GM10266 (cell line): ENCODE data around the gene ETV3.
"Not testable (repeated sequence)": the region's sequence is repeated elsewhere in the genome, so short reads cannot be mapped to it uniquely, and the experiment has no call there.

Experiments used
- DNase-seq: peaks from one replicate; pipeline ENCODE4 v3.0.0; 2012; ENCODE audit errors: extremely low spot score
- TF ChIP-seq, protein P1 (sequence below): IDR thresholded peaks from 2 replicates; pipeline ENCODE4 v1.5.1; 2012; ENCODE audit warnings: mild to moderate bottlenecking, low read depth; ENCODE audit not compliant: control insufficient read depth, insufficient read depth; ENCODE audit errors: missing control alignments

Gene ETV3

DNA sequence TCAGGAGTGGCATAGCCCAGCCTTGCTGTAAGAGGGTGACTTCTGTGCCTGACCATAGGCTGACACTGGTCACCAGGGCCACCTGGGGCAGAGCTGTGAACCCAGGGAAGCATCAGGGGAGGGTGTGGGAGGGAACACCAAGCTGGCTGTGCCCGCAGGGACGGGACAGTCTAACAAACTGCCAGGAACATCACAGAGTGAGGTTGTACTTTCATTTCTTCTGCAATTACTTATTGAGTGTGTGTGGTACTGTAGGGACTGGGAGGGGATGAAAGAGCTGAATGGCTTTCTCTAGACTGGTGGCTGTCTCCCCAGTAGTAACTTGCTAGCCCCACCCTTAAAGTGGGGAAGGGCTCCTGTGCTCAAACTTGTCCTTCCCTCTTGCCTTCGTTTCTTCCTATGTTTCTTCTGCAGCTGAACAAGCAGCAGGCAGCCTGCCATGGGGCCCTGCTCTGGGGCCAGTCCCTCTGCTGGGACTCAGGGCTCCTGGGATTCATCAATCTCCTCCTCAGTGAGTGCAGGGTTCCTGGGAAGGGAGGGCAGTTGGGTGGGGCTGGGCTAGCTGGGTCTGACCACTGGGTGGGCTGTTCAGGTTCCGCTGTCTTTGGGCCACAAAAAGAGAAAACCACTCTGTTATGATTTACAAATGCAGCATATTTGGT is 39.7 kb upstream of the ETV3 start:
- no peak for DNase-seq
- TF ChIP-seq, protein P1, sequence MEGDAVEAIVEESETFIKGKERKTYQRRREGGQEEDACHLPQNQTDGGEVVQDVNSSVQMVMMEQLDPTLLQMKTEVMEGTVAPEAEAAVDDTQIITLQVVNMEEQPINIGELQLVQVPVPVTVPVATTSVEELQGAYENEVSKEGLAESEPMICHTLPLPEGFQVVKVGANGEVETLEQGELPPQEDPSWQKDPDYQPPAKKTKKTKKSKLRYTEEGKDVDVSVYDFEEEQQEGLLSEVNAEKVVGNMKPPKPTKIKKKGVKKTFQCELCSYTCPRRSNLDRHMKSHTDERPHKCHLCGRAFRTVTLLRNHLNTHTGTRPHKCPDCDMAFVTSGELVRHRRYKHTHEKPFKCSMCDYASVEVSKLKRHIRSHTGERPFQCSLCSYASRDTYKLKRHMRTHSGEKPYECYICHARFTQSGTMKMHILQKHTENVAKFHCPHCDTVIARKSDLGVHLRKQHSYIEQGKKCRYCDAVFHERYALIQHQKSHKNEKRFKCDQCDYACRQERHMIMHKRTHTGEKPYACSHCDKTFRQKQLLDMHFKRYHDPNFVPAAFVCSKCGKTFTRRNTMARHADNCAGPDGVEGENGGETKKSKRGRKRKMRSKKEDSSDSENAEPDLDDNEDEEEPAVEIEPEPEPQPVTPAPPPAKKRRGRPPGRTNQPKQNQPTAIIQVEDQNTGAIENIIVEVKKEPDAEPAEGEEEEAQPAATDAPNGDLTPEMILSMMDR: no peak

DNA sequence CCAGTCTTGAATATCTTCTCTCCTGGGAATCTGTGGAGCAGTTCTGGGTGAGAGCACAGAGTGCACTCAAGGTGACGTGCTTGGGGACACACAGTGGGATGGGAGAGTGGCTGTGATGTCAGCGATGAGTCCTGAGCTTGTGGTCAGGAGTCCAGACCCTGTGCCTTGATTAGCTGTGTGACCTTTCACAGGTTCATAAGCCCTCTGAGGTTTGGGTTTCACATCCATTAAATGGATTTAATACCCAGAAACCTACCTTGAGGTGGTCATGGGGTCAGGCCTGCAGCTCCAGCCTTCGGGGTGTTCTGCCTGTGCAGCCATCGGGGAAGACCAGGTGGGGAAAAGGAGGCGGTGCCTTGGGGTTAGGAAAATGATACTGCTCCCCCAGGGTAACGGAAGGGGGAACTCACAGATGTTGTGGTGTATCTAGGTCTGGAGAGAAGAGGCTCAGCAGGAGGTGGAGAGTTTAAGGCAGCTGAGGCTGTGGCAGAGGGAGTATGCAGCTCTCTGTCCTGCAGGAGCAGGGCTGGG is 38.5 kb upstream of the ETV3 start:
- TF ChIP-seq, protein P1: no peak
- no peak for DNase-seq

DNA sequence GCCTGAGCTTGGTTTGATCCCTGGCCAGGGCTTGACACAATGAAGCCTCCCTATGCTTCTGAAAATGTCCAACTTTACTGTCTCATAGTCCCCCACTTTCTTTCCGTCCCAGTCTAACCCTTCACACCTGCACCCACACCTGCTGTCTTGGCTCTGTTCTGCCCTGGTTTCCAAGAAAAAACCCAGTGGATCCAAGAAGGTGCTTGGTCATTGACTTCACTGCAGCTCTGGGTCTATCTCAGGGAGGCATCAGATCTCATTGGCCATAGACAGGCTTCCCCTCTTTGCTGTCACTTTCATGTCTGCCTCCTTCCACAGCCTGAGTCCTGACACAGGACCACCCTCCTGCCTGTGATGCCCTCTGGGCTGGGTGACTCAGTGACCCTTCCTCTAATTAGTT is 37.8 kb upstream of the ETV3 start:
- no peak for DNase-seq
- TF ChIP-seq, protein P1: no peak

DNA sequence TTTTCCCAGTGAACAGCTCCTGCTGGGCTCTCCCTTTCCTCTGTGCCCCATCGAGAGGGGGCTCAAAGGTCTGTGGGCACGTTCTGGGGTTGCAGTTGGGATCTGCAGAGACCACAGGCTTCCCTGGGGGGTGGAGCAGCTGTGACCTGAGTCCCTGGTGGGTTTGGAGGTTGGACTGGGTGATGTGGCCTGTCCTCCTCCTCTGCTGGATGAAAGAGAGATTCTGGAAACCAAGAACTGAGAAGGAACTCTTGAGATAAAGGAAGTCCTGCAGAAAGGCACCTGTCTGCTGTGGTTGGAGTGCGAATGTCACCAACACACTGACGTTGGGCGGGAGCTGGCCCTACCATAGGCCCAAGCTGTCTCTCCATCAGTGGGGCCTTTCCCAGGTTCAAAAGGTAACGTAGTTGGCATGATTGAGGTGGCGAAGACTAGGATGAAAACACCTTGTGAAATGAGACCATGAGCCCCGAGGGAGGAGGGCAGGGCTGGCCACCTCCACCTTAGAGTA is 35.8 kb upstream of the ETV3 start:
- TF ChIP-seq, protein P1: no peak
- no peak for DNase-seq

DNA sequence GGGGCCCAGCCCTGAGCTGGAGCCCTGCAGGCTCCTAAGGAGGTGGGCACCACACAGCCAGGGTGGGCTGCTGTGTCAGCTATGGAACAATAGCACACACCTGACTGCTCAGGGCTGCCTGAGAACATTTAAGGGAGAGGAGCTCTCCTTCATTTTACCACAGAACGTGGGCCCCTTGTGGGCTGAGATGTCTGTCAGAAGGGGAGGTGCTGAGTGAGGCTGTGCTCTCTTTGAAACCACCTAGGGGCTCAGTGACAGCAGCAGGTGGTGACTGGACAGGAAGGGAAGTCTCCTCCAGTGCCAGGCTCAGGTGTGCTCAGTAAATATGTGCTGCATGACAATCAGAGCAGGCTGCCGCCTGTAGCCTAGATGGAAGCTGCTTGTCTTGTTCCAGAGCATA is 35.0 kb upstream of the ETV3 start:
- DNase-seq: not testable (repeated sequence)

DNA sequence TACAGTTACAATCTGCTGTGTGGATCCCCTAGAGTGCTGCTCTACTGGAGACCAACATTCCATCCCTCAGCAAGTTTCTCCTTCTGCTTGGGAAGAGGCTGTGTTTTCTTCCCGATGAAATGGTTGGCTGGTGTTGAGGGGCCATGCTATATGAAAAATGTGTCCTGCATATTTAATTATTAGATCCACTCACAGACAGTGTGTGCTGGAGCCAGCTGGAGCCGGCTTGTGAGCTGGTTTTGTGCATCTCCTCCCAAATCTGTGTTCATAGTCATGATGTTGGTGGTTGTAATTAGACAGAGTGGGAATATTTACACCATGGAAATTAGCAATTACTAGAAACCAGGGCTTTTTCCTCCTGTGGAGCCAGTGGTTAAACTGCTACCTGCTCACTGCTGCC is 34.4 kb upstream of the ETV3 start:
- DNase-seq: not testable (repeated sequence)

DNA sequence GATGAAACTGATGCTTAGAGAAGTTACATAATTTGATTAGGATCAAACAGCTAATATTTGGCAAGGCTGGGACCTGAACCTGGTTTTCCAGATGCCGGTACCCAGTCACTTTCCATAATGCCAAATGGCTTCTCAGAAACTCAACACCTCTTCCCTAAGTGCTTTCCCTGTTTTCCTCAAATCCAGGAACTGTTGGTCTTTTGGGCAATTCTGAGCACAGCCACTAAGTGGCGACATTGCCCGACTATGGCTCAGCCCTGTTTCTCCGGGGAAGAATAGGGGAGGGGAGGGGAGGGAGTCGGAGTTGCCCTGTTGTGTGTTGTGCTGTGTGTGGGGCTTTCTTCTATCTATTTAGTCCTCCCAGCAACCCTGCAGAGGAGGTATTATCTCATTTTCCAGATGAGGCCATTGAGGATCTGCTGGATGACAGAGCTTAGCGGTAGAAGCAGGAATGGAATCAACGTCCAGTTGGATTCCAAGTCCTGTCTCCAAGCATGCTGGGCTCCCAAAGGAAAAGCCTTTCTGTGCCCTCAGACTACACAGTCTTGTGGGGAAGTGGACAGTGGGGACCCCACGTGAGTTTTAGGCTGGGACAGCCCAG is 33.8 kb upstream of the ETV3 start:
- not testable (repeated sequence) for DNase-seq
- TF ChIP-seq, protein P1: peak; percentile 54

DNA sequence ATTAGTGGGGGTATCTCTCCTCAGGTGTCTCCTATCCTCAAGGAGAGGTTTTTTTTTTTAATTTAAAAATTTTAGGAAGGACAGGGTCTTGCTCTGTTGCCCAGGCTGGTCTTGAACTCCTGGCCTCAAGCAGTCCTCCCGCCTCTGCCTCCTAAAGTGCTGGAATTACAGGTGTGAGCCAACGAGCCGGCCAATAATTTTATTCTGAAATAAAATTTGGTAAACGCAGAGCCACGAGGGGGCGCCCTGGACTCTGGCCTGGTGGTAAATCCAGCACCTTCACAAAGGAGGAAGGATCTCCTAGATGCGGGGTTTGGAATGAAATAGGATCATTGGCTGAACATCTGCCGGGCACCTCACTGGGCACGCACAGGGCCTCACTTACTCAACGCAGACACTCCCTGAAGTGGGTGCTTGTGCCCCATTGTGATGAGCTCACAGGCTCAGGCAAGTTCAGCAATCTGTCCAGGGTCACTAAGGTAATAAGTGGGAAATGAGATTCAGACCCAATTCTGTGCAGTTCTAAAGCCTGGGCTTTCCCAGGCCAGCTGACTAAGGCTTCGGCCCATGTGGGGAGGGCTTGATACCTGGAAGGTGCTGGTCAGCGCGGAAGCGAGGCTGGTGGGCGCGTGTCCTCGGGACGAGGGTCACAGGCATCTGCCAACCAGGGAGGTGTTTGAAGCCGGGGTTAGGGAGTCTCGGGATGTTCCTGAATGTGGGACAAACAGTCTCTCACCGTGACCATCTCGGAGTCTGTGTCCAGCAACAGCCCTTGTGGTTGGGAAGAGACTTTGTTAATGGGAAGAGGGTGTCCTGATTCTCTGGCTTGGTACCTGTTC is 32.7 kb upstream of the ETV3 start:
- no peak for DNase-seq
- TF ChIP-seq, protein P1: peak; percentile 69
